HepG2 (cell line): Measurements from ENCODE around the gene PROC. TPM values are rescaled to one million over a fixed set of nuclear protein-coding genes. Genes with fewer than 3 reads are reported as not detected.

Experiments used
- ATF3 ChIP-seq: sonication (generic); formaldehyde crosslinking; IDR thresholded peaks from 2 replicates; pipeline ENCODE4 v1.4.0; 2020; ENCODE audit warnings: missing genetic modification reagents
- CERS6 ChIP-seq: sonication (generic); formaldehyde crosslinking; IDR thresholded peaks from 2 replicates; pipeline ENCODE4 v1.5.0; 2020; ENCODE audit warnings: missing genetic modification reagents
- MAZ ChIP-seq, 2 experiments: sonication (generic) in 1 of 2; formaldehyde crosslinking in 1 of 2; IDR thresholded peaks; 2 replicates each; pipeline versions ENCODE4 v1.5.0 to v1.6.1; 2012 to 2020; ENCODE audit warnings: low read depth in 2 of 2, mild to moderate bottlenecking in 2 of 2, borderline replicate concordance in 1 of 2, improper control_type of control experiment in 1 of 2, low read length in 1 of 2, missing genetic modification reagents in 1 of 2, moderate library complexity in 1 of 2
- PAXIP1 ChIP-seq: sonication (generic); formaldehyde crosslinking; conservative IDR thresholded peaks from 2 replicates; pipeline ENCODE4 v1.4.0; 2020; ENCODE audit warnings: mild to moderate bottlenecking, missing genetic modification reagents, moderate library complexity
- PITX1 ChIP-seq: sonication (generic); formaldehyde crosslinking; IDR thresholded peaks from 2 replicates; pipeline ENCODE4 v1.5.1; 2020; ENCODE audit warnings: mild to moderate bottlenecking, missing genetic modification reagents
- RNF2 ChIP-seq: fragments of 450-650 bp; conservative IDR thresholded peaks from 2 replicates; pipeline ENCODE4 v1.6.1; 2016; ENCODE audit warnings: low read depth
- TIGD3 ChIP-seq: sonication (generic); formaldehyde crosslinking; IDR thresholded peaks from 2 replicates; pipeline ENCODE4 v1.5.1; 2020; ENCODE audit warnings: mild to moderate bottlenecking, missing genetic modification reagents, borderline replicate concordance
- ZBTB25 ChIP-seq: IDR thresholded peaks from 2 replicates; pipeline ENCODE4 v1.6.1; 2018; ENCODE audit warnings: missing genetic modification reagents
- ZBTB33 ChIP-seq: sonication (generic); formaldehyde crosslinking; IDR thresholded peaks from 2 replicates; pipeline ENCODE4 v1.4.0; 2020; ENCODE audit warnings: missing genetic modification reagents
- ZNF20 ChIP-seq: sonication (generic); formaldehyde crosslinking; IDR thresholded peaks from 2 replicates; pipeline ENCODE4 v1.4.0; 2020; ENCODE audit warnings: mild to moderate bottlenecking, moderate library complexity, missing genetic modification reagents
- ZNF275 ChIP-seq: sonication (generic); formaldehyde crosslinking; IDR thresholded peaks from 2 replicates; pipeline ENCODE4 v1.8.0; 2022; ENCODE audit warnings: missing genetic modification reagents, mild to moderate bottlenecking, inconsistent platforms, borderline replicate concordance
- ZNF296 ChIP-seq: sonication (generic); formaldehyde crosslinking; conservative IDR thresholded peaks from 2 replicates; pipeline ENCODE4 v1.5.0; 2020; ENCODE audit warnings: mild to moderate bottlenecking, missing genetic modification reagents
- ZNF33A ChIP-seq: sonication (generic); formaldehyde crosslinking; IDR thresholded peaks from 2 replicates; pipeline ENCODE4 v1.5.1; 2020; ENCODE audit warnings: missing genetic modification reagents, mild to moderate bottlenecking, moderate library complexity, borderline replicate concordance
- ZNF598 ChIP-seq: sonication (generic); formaldehyde crosslinking; IDR thresholded peaks from 2 replicates; pipeline ENCODE4 v1.5.1; 2020; ENCODE audit warnings: mild to moderate bottlenecking, missing genetic modification reagents, borderline replicate concordance
- ZNF790 ChIP-seq: sonication (generic); formaldehyde crosslinking; IDR thresholded peaks from 2 replicates; pipeline ENCODE4 v1.8.0; 2022; ENCODE audit warnings: missing genetic modification reagents, mild to moderate bottlenecking, borderline replicate concordance
- polyA plus RNA-seq, 8 experiments: library from polyadenylated mRNA; depleted of rRNA in 3 of 8; stranded (reverse) in 7 of 8; unstranded in 1 of 8; fragments of >200 nt; fragmentation: Illumina TruSeq in 4 of 8; extraction: Trizol in 4 of 8; gene quantifications; 2 replicates each; pipeline versions ENCODE4 v1.2.1 to v1.2.3, GENCODE V29; 2011 to 2016; ENCODE audit warnings: low read depth in 4 of 8, missing spikeins in 1 of 8, mixed read lengths in 1 of 8; ENCODE audit not compliant: insufficient read depth in 1 of 8
- total RNA-seq, 5 experiments: library from RNA; depleted of rRNA; stranded (reverse); fragments of >200 nt; fragmentation: Illumina TruSeq; extraction: Trizol; gene quantifications; 2 replicates each; pipeline ENCODE4 v1.2.3, GENCODE V29; 2016; ENCODE audit warnings: low read depth in 1 of 5

Gene PROC
- total and polyA plus RNA-seq, 2 of the 13 experiments (the other 11 are each of a cell fraction or from before 2014, with no cell fraction given): 134 to 185 TPM

- peak; percentile 75 for TF ChIP-seq PAXIP1 (CRISPR knock-in tag)
- TF ChIP-seq RNF2: no peak
- TF ChIP-seq ATF3 (CRISPR knock-in tag): peak; percentile 18; the same call in 1 of the 2 replicates
- peak; percentile 90; the same call in 1 of the 2 replicates for TF ChIP-seq ZNF275 (CRISPR knock-in tag)
- no peak for TF ChIP-seq ZNF33A (CRISPR knock-in tag)
- TF ChIP-seq ZBTB33 (CRISPR knock-in tag): no peak
- peak; percentile 73 for TF ChIP-seq PITX1 (CRISPR knock-in tag)
- no peak for TF ChIP-seq TIGD3
- TF ChIP-seq CERS6: no peak
- TF ChIP-seq ZNF598 (CRISPR knock-in tag): no peak; the same call in 1 of the 2 replicates
- TF ChIP-seq ZNF296 (CRISPR knock-in tag): no peak
- TF ChIP-seq ZNF20: 0 out of 2 replicates have a peak, but pooled peaks have one; percentile 48
- TF ChIP-seq MAZ (IDR thresholded peaks at IDR 0.05; ENCODE audit: borderline replicate concordance, low read depth, low read length): peak; percentile 94
- peak; percentile 93 for TF ChIP-seq MAZ (CRISPR knock-in tag; IDR thresholded peaks at IDR 0.05; ENCODE audit: low read depth)
- TF ChIP-seq ZNF790 (CRISPR knock-in tag): no peak
- TF ChIP-seq ZBTB25 (CRISPR knock-in tag): peak; percentile 22
Observed at GRCh38 chr2:127386764-127387654, 31.2 kb upstream of the PROC start (continued).
